Right lobe of liver (tissue), 4 donors: ENCODE data around the gene MALL.

ENCODE experiments used
- POLR2A ChIP-seq: fragments of 450-650 bp; IDR thresholded peaks from one replicate; pipeline ENCODE4 v1.6.1; 2017; ENCODE audit warnings: antibody characterized with exemption, mild to moderate bottlenecking
- TF ChIP-seq, protein P1 (sequence below), 4 donors: fragments of 200-600 bp in 3 of 4; fragments of 450-650 bp in 1 of 4; IDR thresholded peaks; one replicate each; pipeline versions ENCODE4 v1.5.1 to v1.8.0; 2016 to 2022; ENCODE audit warnings: antibody characterized with exemption in 4 of 4, mild to moderate bottlenecking in 2 of 4
- donor health status: DM: no; HTN: no; CAD: no.
- donor health status: DM: no; HTN: no; CAD: no.
- donor health status: DM: no; HTN: yes; CAD: no.

DNA sequence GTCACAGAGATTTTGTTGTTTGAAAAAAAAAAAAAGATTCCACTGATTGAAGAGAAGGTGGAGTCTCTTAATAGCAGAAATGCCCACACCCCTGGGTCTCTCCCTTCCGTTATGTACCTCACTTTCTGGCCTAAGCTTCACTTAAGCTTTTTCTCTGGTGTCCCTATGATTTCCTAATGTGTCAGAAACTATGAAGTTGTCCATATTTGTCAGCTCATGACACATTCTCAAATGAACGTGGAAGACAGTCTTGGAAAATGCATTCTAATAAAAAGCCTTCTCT is 5.4 kb upstream of the MALL start:
- TF ChIP-seq, protein P1, sequence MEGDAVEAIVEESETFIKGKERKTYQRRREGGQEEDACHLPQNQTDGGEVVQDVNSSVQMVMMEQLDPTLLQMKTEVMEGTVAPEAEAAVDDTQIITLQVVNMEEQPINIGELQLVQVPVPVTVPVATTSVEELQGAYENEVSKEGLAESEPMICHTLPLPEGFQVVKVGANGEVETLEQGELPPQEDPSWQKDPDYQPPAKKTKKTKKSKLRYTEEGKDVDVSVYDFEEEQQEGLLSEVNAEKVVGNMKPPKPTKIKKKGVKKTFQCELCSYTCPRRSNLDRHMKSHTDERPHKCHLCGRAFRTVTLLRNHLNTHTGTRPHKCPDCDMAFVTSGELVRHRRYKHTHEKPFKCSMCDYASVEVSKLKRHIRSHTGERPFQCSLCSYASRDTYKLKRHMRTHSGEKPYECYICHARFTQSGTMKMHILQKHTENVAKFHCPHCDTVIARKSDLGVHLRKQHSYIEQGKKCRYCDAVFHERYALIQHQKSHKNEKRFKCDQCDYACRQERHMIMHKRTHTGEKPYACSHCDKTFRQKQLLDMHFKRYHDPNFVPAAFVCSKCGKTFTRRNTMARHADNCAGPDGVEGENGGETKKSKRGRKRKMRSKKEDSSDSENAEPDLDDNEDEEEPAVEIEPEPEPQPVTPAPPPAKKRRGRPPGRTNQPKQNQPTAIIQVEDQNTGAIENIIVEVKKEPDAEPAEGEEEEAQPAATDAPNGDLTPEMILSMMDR (IDR thresholded peaks at IDR 0.05), result no peak
- TF ChIP-seq POLR2A, result no peak
